HG02763 (cell line): ENCODE measurements around the gene FA2H.

Experiments used
- ATAC-seq: cut with Tn5 transposase; IDR thresholded peaks from one replicate; pipeline ENCODE4 v1.9.1; 2021; ENCODE audit warnings: mild to moderate bottlenecking, moderate library complexity; ENCODE audit not compliant: unreplicated experiment

The FA2H gene

GRCh38 chr16:74745109-74745615 lies 29.5 kb downstream of the FA2H start:
- no peak for ATAC-seq

- no peak for ATAC-seq
These were observed 30.1 kb downstream of the FA2H start for GRCh38 chr16:74744566-74744965.

DNA sequence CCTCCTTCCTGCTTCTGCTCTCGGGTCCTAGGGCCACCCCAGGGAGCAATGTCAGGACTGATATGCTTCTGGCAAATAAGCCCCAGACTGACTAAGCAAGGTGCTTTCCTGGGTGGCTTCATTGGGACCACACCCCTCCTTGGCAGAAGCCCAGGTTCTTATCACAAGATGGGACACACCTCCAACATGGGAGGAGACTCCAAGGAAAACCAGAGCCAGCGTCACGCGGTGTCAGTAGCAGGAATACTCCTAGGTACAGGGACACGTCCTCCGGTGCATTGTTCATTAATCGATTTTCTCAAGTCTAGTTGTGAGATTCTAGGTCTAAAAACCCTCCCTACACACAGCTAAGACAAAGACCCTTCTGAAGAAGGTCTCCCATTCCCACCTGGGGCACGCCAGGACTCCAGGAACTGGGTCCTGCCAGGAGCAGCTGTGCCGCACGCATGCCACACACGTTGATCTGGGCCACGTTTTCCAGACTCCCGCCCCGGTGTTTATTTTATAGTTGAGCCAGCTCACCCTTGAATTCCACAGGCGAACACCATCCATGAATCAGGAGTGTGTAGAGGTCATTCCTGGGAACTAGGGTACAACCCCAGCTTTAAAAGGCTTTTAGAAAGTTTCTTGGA lies 30.8 kb downstream of the FA2H start:
- no peak for ATAC-seq

DNA sequence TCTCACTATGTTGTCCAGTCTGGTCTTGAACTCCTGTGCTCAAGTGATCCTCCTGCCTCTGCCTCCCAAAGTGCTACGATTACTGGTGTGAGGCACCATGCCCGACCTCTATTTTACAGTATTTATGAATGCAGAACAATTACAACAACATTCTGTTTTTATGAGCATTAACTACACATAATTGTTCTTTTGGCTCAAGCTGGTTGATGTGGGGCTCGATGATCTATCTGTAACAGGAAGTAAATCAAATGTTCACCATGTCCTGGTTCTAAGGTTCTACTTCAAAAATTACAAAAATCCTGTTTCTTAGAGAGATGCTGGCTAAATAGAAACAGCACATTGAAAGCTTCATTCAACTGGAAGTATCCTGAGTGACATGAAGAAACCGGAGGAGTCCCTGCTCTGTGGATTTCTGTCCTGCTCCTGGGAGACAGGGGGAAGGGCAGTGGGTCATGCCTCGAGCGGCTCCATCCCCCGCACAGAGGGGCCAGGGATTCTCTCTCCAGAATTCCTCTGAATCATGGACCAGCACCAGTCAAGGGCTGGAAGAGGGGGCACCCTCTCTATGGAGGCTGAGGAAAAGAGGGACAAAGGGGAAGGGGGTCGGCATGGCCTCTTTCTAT lies 31.5 kb downstream of the FA2H start:
- no peak for ATAC-seq

GRCh38 chr16:74742051-74742481 lies 32.6 kb downstream of the FA2H start:
- no peak for ATAC-seq

GRCh38 chr16:74740795-74741304 lies 33.8 kb downstream of the FA2H start:
- ATAC-seq, result no peak

GRCh38 chr16:74739275-74739674 lies 35.3 kb downstream of the FA2H start:
- ATAC-seq, result no peak

- ATAC-seq, result no peak
These were observed 35.8 kb downstream of the FA2H start for GRCh38 chr16:74738816-74739215.

DNA sequence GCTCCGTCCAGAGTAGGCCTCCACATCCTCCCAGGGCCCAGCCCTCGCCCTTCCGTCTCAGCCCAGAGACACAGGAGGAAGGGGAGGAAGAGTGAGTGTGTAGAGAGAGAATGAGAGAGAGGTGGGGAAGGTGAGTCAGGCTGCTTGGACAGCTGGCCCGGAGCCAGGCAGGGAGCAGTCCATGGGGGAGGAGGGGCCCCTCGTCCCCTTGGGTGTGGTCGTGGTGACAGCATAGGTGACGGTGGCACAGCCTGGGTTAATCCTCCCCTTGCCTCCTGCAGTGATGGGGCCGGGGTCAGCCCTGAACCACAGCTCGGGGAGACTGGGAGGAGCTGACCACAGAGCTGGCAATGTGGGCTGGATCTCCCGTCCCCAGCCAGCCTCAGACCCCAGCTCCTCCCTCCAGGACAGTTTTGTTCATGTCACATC lies 36.5 kb downstream of the FA2H start:
- no peak for ATAC-seq

DNA sequence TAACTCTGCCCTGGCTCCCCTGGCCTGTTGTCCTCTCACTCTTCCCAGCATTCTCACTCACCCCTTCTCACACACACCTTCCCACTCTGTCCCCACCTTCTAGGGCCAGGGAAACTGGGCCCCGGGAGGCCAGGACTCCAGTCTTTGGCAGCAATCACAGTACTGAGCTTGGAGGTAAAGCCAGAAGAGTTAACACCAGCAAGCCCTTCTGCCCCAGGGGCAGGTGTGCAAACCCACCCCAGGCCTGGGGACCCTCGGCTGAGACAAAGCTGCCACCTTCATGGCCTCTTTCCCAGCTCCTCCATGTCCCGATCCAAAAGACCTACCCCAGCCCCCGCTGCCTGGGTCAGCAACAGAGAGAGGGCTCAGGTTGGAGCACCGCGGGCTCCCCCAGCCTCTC lies 37.1 kb downstream of the FA2H start:
- ATAC-seq, result no peak

DNA sequence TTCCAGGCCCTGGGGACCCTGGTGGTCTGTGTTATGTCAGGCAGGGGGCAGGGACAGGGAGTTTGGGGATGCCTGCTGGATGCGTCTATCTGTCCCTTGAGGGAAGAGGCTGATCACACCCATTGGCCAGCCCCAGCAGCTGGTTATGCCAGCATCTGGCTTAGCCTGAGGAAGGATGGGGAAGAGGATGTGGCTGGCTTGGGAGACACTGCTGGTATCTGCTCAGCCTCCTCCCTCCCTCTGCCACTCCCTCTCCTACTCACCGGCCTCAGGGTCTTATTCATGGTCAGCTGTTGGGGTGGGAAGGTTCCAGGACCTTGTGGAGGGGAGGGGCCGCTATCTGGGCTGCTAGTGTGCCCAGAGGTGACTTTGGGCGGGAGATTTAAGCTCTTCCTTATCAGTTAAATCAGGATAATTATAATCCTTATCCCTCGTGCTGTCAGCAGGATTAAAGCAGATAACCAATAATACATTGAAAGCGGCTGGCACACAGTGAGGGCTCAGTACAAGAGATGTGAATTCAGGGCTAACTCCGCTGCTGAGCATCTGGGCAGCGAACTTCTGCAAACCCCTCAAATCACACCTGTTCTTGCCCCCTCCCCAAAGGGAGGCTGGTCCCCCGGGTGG lies 38.0 kb downstream of the FA2H start:
- ATAC-seq, result no peak

- no peak for ATAC-seq
These were observed 39.1 kb downstream of the FA2H start for GRCh38 chr16:74735554-74735953.

DNA sequence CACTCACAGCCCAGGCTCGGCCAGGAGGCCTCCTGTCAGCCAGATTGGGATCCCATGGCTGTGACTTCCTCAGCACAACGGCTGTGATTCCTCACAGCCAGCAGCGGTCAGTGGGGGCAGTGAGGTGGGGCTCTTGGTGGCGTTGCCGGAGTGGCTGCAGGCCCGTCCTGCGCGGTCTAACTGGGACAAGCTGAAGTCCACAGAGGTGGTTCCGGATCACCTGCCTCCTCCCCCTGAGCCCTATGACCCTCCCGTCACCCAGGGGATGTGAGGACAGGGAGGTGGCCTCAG lies 39.5 kb downstream of the FA2H start:
- ATAC-seq, result no peak

GRCh38 chr16:74734361-74735161 lies 40.1 kb downstream of the FA2H start:
- ATAC-seq, result no peak

GRCh38 chr16:74732707-74733350 lies 41.8 kb downstream of the FA2H start:
- no peak for ATAC-seq

GRCh38 chr16:74731853-74732477 lies 42.7 kb downstream of the FA2H start:
- ATAC-seq, result no peak

DNA sequence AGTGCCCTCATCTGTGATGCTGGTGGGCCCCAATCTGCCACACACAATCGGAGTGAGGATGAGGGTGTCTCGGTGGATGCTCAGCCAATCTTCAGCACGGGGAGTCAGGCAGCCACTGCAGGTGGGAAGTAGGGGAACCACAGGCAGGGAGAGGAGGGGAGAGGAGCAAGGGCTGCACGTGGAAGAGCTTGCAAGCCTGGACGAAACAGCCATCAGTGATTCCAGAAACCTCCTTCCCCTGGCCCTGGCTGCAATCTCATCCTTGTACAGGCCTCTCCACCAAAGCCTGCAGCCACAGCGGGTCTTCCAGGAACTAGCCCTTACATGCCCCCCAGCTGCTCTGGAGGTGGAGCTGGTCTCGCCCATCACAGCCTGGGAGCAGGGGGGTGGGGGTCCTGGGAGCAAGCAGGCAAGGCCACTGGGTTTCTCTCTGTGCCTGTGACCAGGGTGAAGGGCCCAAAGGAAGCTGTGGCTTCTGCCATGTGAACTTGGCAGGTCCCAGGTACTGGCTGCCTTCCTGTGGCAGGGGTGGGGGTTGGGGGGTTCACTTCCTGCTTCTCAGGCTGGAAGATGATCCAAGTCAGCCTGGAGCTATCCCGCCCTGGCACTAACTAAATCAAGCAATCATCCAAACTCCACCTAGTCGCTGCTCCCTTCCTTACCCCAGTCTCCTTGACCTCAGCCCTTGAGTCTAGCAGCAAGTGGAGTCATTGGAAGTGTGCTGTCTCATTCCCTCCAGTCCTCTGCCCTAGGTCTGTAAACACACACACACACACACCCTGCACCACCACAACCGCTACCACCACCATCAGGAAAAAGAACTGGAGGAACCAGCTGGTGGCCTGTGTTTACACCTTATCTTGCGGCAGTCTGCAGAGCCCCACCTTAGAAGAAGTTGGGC lies 44.6 kb downstream of the FA2H start:
- ATAC-seq, result no peak

GRCh38 chr16:74727903-74728302 lies 46.7 kb downstream of the FA2H start:
- ATAC-seq, result no peak

GRCh38 chr16:74726716-74727115 lies 47.9 kb downstream of the FA2H start:
- ATAC-seq, result no peak
